ENCODE measurements around the gene KAZN. TPM values are rescaled to one million over a fixed set of nuclear protein-coding genes. Genes with fewer than 3 reads are reported as not detected.
"Not testable (repeated sequence)": the region's sequence is repeated elsewhere in the genome, so short reads cannot be mapped to it uniquely, and the experiment has no call there.

The KAZN gene
- total and polyA plus RNA-seq, 10 donors: 20.0 to 245 (median 144) TPM

GRCh38 chr1:15036101-15036500 lies 437.6 kb downstream of the KAZN start:
- peaks cover 0 to 59% (median 10%) of the 10 kb centered on the region in 6 donors for H3K36me3 ChIP-seq
- TF ChIP-seq POLR2AphosphoS5 (IDR thresholded peaks at IDR 0.05) (no peak), CTCF (IDR thresholded peaks at IDR 0.05 in 8 of 11, conservative IDR thresholded peaks at IDR 0.05 in 3 of 11) (no peak)
- H3K27me3 ChIP-seq (replicated peaks in 1 of 7): no peaks in the 10 kb centered on the region
- no peak for DNase-seq
- peaks cover 0 to 31% (median 13%) of the 10 kb centered on the region in 6 donors for H3K4me1 ChIP-seq
- intact Hi-C loops (cut with DNase I; ENCODE audit: low total_unique reads): no loop called here
- no peaks in the 10 kb centered on the region for H3K9me3 ChIP-seq
- 65 to 83% (median 77%) methylated on average over 6 to 10 of the region's 10 CpGs for WGBS, 5 donors
- no peak overlapping the region for H3K4me3 ChIP-seq
- H3K27ac ChIP-seq: peak overlapping the region in 4 of 8 donors; percentile 6 to 54 (median 16)

GRCh38 chr1:15038232-15039016 lies 439.9 kb downstream of the KAZN start:
- no peaks in the 10 kb centered on the region for H3K9me3 ChIP-seq
- 76 to 88% (median 81%) methylated on average over 7 of the region's 7 CpGs for WGBS, 5 donors
- peaks cover 0 to 45% (median 23%) of the 10 kb centered on the region in 6 donors for H3K4me1 ChIP-seq
- H3K36me3 ChIP-seq: peaks cover 0 to 66% (median 10%) of the 10 kb centered on the region in 6 donors
- no peak overlapping the region for H3K4me3 ChIP-seq
- no peak for DNase-seq
- TF ChIP-seq CTCF (IDR thresholded peaks at IDR 0.05 in 8 of 11, conservative IDR thresholded peaks at IDR 0.05 in 3 of 11): peak in 3 of 11 experiments; percentile 8 to 19 (median 11)
- TF ChIP-seq POLR2AphosphoS5 (IDR thresholded peaks at IDR 0.05): no peak
- no peak for TF ChIP-seq POLR2A (IDR thresholded peaks at IDR 0.05)
- intact Hi-C loops (cut with DNase I; ENCODE audit: low total_unique reads): no loop called here
- H3K27ac ChIP-seq: no peak overlapping the region
- no peaks in the 10 kb centered on the region for H3K27me3 ChIP-seq (replicated peaks in 1 of 7)

- Histone ChIP-seq H3K27me3 (replicated peaks in 1 of 7) (no peaks in the 10 kb centered on the region), H3K4me1 (peaks cover 0 to 44% (median 23%) of the 10 kb centered on the region in 6 donors), H3K36me3 (peaks cover 0 to 70% (median 10%) of the 10 kb centered on the region in 6 donors), H3K9me3 (no peaks in the 10 kb centered on the region), H3K4me3 (no peak overlapping the region), H3K27ac (no peak overlapping the region)
- no peak for TF ChIP-seq CTCF (IDR thresholded peaks at IDR 0.05 in 8 of 11, conservative IDR thresholded peaks at IDR 0.05 in 3 of 11)
- TF ChIP-seq POLR2AphosphoS5 (IDR thresholded peaks at IDR 0.05): peak in 1 of 3 donors; percentile 35
- WGBS, 5 donors: 78 to 88% (median 85%) methylated on average over 9 of the region's 9 CpGs
- DNase-seq: no peak
- intact Hi-C loops (cut with DNase I; ENCODE audit: low total_unique reads): no loop called here
Observed at GRCh38 chr1:15039017-15039648, 440.6 kb downstream of the KAZN start.

GRCh38 chr1:15039901-15040300 lies 441.4 kb downstream of the KAZN start:
- H3K9me3 ChIP-seq: no peaks in the 10 kb centered on the region
- no peak overlapping the region for H3K4me3 ChIP-seq
- H3K27ac ChIP-seq: no peak overlapping the region
- TF ChIP-seq CTCF (IDR thresholded peaks at IDR 0.05 in 8 of 11, conservative IDR thresholded peaks at IDR 0.05 in 3 of 11): no peak
- H3K27me3 ChIP-seq (replicated peaks in 1 of 7): no peaks in the 10 kb centered on the region
- H3K4me1 ChIP-seq: peaks cover 0 to 48% (median 27%) of the 10 kb centered on the region in 6 donors
- no peak for DNase-seq
- H3K36me3 ChIP-seq: peaks cover 0 to 71% (median 9%) of the 10 kb centered on the region in 6 donors
- 92 to 98% (median 94%) methylated on average over 5 of the region's 5 CpGs for WGBS, 5 donors
- intact Hi-C loops (cut with DNase I; ENCODE audit: low total_unique reads): no loop called here

GRCh38 chr1:15040685-15041084 lies 442.2 kb downstream of the KAZN start:
- H3K27me3 ChIP-seq (replicated peaks in 1 of 7); H3K4me3 ChIP-seq; H3K9me3 ChIP-seq; DNase-seq; intact Hi-C loops (cut with DNase I; ENCODE audit: low total_unique reads): not testable (repeated sequence)
- Histone ChIP-seq H3K4me1 (peaks cover 0 to 52% (median 27%) of the 10 kb centered on the region in 6 donors), H3K27ac (peak overlapping the region in 1 of 8 donors; percentile 10), H3K36me3 (peaks cover 0 to 71% (median 6%) of the 10 kb centered on the region in 6 donors)
- 67 to 78% (median 76%) methylated on average over 5 of the region's 5 CpGs for WGBS, 5 donors
